IMR-90 (cell line): ENCODE results near the gene GAMT. TPM values are rescaled to one million over a fixed set of nuclear protein-coding genes. Genes with fewer than 3 reads are reported as not detected.

ENCODE experiments used
- ATAC-seq: fragments of 200-7000 bp; cut with Tn5 transposase; 2 replicates; pipeline ENCODE4 v1.9.1; 2020; ENCODE audit warnings: low read depth, mild to moderate bottlenecking, moderate library complexity
- BruUV-seq: library from RNA; stranded (reverse); fragments of 400-500 nt; replicated peaks from 2 replicates; lab custom pipeline; 2021; lab: Mats Ljungman, UMichigan
- CTCF ChIA-PET: fragments of 300-600 bp; formaldehyde crosslinking; extraction: SDS; loops from one replicate; lab custom pipeline; 2021; ENCODE audit warnings: antibody characterized with exemption; lab: Yijun Ruan, JAX
- POLR2A ChIA-PET: fragments of 300-600 bp; sonication (Branson Sonifier 250); formaldehyde crosslinking; loops from one replicate; lab custom pipeline; 2022; ENCODE audit warnings: antibody characterized with exemption; ENCODE audit not compliant: unreplicated experiment; lab: Charles Lee
- DNase-seq: peaks from one replicate; pipeline ENCODE4 v3.0.0; 2013
- H2AFZ ChIP-seq: replicated peaks from 2 replicates; pipeline ENCODE3; 2013; ENCODE audit warnings: low read length, mild to moderate bottlenecking; ENCODE audit not compliant: poor library complexity
- H2AK5ac ChIP-seq: 2 replicates; pipeline ENCODE4 v1.6.1; 2013; ENCODE audit warnings: low read depth, low read length, inconsistent platforms
- H2AK9ac ChIP-seq: replicated peaks from 2 replicates; pipeline ENCODE3; 2013; ENCODE audit warnings: mild to moderate bottlenecking, low read depth, low read length, moderate library complexity; ENCODE audit not compliant: poor library complexity
- H2BK120ac ChIP-seq: 2 replicates; pipeline ENCODE4 v1.6.1; 2013; ENCODE audit warnings: low read depth, low read length, inconsistent platforms
- H2BK15ac ChIP-seq: 3 replicates; pipeline ENCODE4 v1.6.1; 2013; ENCODE audit warnings: low read depth, low read length, inconsistent platforms
- H2BK20ac ChIP-seq: 2 replicates; pipeline ENCODE4 v1.6.1; 2013; ENCODE audit warnings: low read depth, mild to moderate bottlenecking, inconsistent platforms, low read length, moderate library complexity
- H2BK5ac ChIP-seq: 2 replicates; pipeline ENCODE4 v1.6.1; 2013; ENCODE audit warnings: mild to moderate bottlenecking, low read depth, low read length, inconsistent platforms; ENCODE audit not compliant: poor library complexity, severe bottlenecking
- H3K14ac ChIP-seq: replicated peaks from 2 replicates; pipeline ENCODE4 v1.6.1; 2013; ENCODE audit warnings: low read depth, low read length, inconsistent platforms
- H3K18ac ChIP-seq: 2 replicates; pipeline ENCODE4 v1.6.1; 2013; ENCODE audit warnings: low read depth, low read length, control low read depth
- H3K23ac ChIP-seq: 2 replicates; pipeline ENCODE4 v1.6.1; 2013; ENCODE audit warnings: low read depth, low read length, inconsistent platforms
- H3K27ac ChIP-seq: 2 replicates; pipeline ENCODE4 v1.5.1; 2013; ENCODE audit warnings: mild to moderate bottlenecking, control low read depth, low read length; ENCODE audit not compliant: insufficient read depth
- H3K27me3 ChIP-seq: 2 replicates; pipeline ENCODE4 v1.6.1; 2013; ENCODE audit warnings: low read length; ENCODE audit not compliant: control insufficient read depth, insufficient read depth
- H3K36me3 ChIP-seq: 2 replicates; pipeline ENCODE4 v1.6.1; 2013; ENCODE audit warnings: low read length, mixed read lengths; ENCODE audit not compliant: control insufficient read depth, insufficient read depth
- H3K4ac ChIP-seq: 2 replicates; pipeline ENCODE4 v1.6.1; 2013; ENCODE audit warnings: low read depth, low read length, inconsistent platforms
- H3K4me1 ChIP-seq: 2 replicates; pipeline ENCODE4 v1.6.1; 2013; ENCODE audit warnings: low read length, mixed read lengths; ENCODE audit not compliant: control insufficient read depth, insufficient read depth
- H3K4me2 ChIP-seq: 2 replicates; pipeline ENCODE4 v1.6.1; 2013; ENCODE audit warnings: low read depth, mild to moderate bottlenecking, control low read depth, low read length, moderate library complexity
- H3K4me3 ChIP-seq: 2 replicates; pipeline ENCODE4 v1.5.1; 2013; ENCODE audit warnings: low read depth, mild to moderate bottlenecking, control low read depth, low read length, moderate library complexity; ENCODE audit not compliant: insufficient read depth
- H3K56ac ChIP-seq: 2 replicates; pipeline ENCODE4 v1.6.1; 2013; ENCODE audit warnings: low read length, inconsistent platforms; ENCODE audit not compliant: insufficient read depth; ENCODE audit errors: extremely low read depth
- H3K79me1 ChIP-seq, 2 experiments: 2 replicates each; pipeline ENCODE4 v1.6.1; 2013; ENCODE audit warnings: low read length in 2 of 2, inconsistent platforms in 1 of 2, low read depth in 1 of 2
- H3K9ac ChIP-seq: 2 replicates; pipeline ENCODE4 v1.6.1; 2013; ENCODE audit warnings: low read depth, low read length, control low read depth
- H3K9me1 ChIP-seq: 2 replicates; pipeline ENCODE4 v1.6.1; 2013; ENCODE audit warnings: low read length, inconsistent platforms; ENCODE audit not compliant: insufficient read depth
- H3K9me3 ChIP-seq: 2 replicates; pipeline ENCODE4 v1.6.1; 2013; ENCODE audit warnings: low read length; ENCODE audit not compliant: control insufficient read depth, insufficient read depth
- H4K20me1 ChIP-seq: 2 replicates; pipeline ENCODE4 v1.6.1; 2013; ENCODE audit warnings: low read length, inconsistent platforms; ENCODE audit not compliant: insufficient read depth
- H4K5ac ChIP-seq: 2 replicates; pipeline ENCODE4 v1.6.1; 2013; ENCODE audit warnings: mild to moderate bottlenecking, low read depth, low read length, control low read depth
- H4K8ac ChIP-seq, 2 experiments: 2 replicates each; pipeline ENCODE4 v1.6.1; 2013; ENCODE audit warnings: low read depth in 2 of 2, low read length in 2 of 2, control low read depth in 1 of 2, inconsistent platforms in 1 of 2
- H4K91ac ChIP-seq: 2 replicates; pipeline ENCODE4 v1.6.1; 2013; ENCODE audit warnings: low read depth, low read length, inconsistent platforms; ENCODE audit not compliant: insufficient read depth
- CHD1 ChIP-seq: IDR thresholded peaks from 2 replicates; pipeline ENCODE4 v1.6.1; 2012; ENCODE audit warnings: low read depth, low read length, improper control_type of control experiment
- MAFK ChIP-seq: IDR thresholded peaks from 2 replicates; pipeline ENCODE4 v1.6.1; 2012; ENCODE audit warnings: low read depth, low read length, improper control_type of control experiment
- MAZ ChIP-seq: IDR thresholded peaks from 2 replicates; pipeline ENCODE4 v1.6.1; 2012; ENCODE audit warnings: low read depth, mild to moderate bottlenecking, low read length, improper control_type of control experiment, moderate library complexity, borderline replicate concordance
- NFE2L2 ChIP-seq: fragments of 150-350 bp; IDR thresholded peaks from 2 replicates; pipeline ENCODE4 v1.6.1; 2016; ENCODE audit warnings: low read depth, mild to moderate bottlenecking, low read length
- RAD21 ChIP-seq: IDR thresholded peaks from 2 replicates; pipeline ENCODE4 v1.6.1; 2012; ENCODE audit warnings: low read length, improper control_type of control experiment
- RCOR1 ChIP-seq: IDR thresholded peaks from 2 replicates; pipeline ENCODE4 v1.6.1; 2012; ENCODE audit warnings: mild to moderate bottlenecking, low read length, improper control_type of control experiment; ENCODE audit not compliant: insufficient replicate concordance
- RFX5 ChIP-seq: IDR thresholded peaks from 2 replicates; pipeline ENCODE4 v1.8.0; 2012; ENCODE audit warnings: low read depth, mild to moderate bottlenecking, low read length, moderate library complexity
- USF2 ChIP-seq: fragments of 150-350 bp; IDR thresholded peaks from 2 replicates; pipeline ENCODE4 v1.6.1; 2017; ENCODE audit warnings: mild to moderate bottlenecking, antibody characterized with exemption, low read length, low read depth
- WGBS, 2 experiments: methylation state at CpG; one replicate each; pipeline versions ENCODE4 v1.1.5 to v1.1.7; 2013; ENCODE audit warnings: missing lambda C conversion rate in 2 of 2; ENCODE audit not compliant: insufficient read length in 1 of 2; ENCODE audit errors: extremely low coverage in 2 of 2; 5-methylcytosine and 5-hydroxymethylcytosine counted together
- dilution Hi-C: fragments of 300-500 bp; cut with HindIII; formaldehyde crosslinking; loops from one replicate; pipeline ENCODE4 v1.14.3; 2018; ENCODE audit warnings: low sequenced_read_pairs; ENCODE audit not compliant: unreplicated experiment
- in situ Hi-C: fragments of 300-500 bp; cut with MboI; formaldehyde crosslinking; loops from 3 replicates; pipeline ENCODE4 v1.14.3; 2019; ENCODE audit warnings: low sequenced_read_pairs, inconsistent platforms, mixed read lengths
- intact Hi-C: fragments of 100-400 bp; cut with micrococcal nuclease; formaldehyde crosslinking; loops from 2 replicates; pipeline ENCODE4 v1.10.0; 2022
- polyA plus RNA-seq, 3 experiments: library from polyadenylated mRNA; depleted of rRNA; stranded (reverse); fragments of >200 nt; gene quantifications; 2 replicates each; pipeline ENCODE4 v1.2.3, GENCODE V29; 2012; ENCODE audit warnings: low replicate concordance in 1 of 3
- total RNA-seq: library from RNA; depleted of rRNA; stranded (reverse); fragments of >200 nt; gene quantifications from 2 replicates; pipeline ENCODE4 v1.2.3, GENCODE V29; 2012

Gene GAMT
- total and polyA plus RNA-seq, 2 of the 4 experiments (the other 2 are of a cell fraction), result 22.8 to 51.8 TPM

- TF ChIP-seq RCOR1 (no peak), MAZ (no peak)
Measured at GRCh38 chr19:1411255-1412191, 10.2 kb upstream of the GAMT start (continued).

GRCh38 chr19:1410789-1411188 lies 9.4 kb upstream of the GAMT start:
- H2BK5ac ChIP-seq, result no peak overlapping the region
- H3K9me1 ChIP-seq, result peaks cover 11% of the 10 kb centered on the region
- no peak overlapping the region for H3K4me3 ChIP-seq
- H3K56ac ChIP-seq, result no peak overlapping the region
- H3K9me3 ChIP-seq, result no peaks in the 10 kb centered on the region
- H4K8ac ChIP-seq, result no peak overlapping the region
- no peak overlapping the region for H3K4me2 ChIP-seq
- peaks cover 31% of the 10 kb centered on the region for H3K4me1 ChIP-seq
- peaks cover 0 to 49% of the 10 kb centered on the region in 2 experiments; a peak in 2 of 4 replicates for H3K79me1 ChIP-seq
- ChIA-PET POLR2A (no interaction called here), CTCF (no interaction called here)
- no peak overlapping the region for H4K91ac ChIP-seq
- ATAC-seq (no peak), DNase-seq (no peak)
- peaks cover 77% of the 10 kb centered on the region for H4K20me1 ChIP-seq
- H3K36me3 ChIP-seq, result peaks cover 16% of the 10 kb centered on the region; the same call in 1 of the 2 replicates
- BruUV-seq, result no TSS peak
- no peak overlapping the region for H3K23ac ChIP-seq
- no peak for TF ChIP-seq USF2
- no peak for TF ChIP-seq NFE2L2
- no peak for TF ChIP-seq RFX5
- TF ChIP-seq MAFK, result no peak
- no peak for TF ChIP-seq RAD21
- TF ChIP-seq CHD1, result no peak
- no peak overlapping the region for H2BK20ac ChIP-seq
- H2BK15ac ChIP-seq, result no peak overlapping the region
- H2AK5ac ChIP-seq, result no peak overlapping the region
- WGBS, 2 experiments, result 93% methylated on average over 5 of the region's 9 CpGs; no CpG with 5 or more reads in 1 of the 2 experiments
- H3K27me3 ChIP-seq, result no peaks in the 10 kb centered on the region
- H2AK9ac ChIP-seq, result no peak overlapping the region
- H3K9ac ChIP-seq, result no peak overlapping the region
- H2AFZ ChIP-seq, result no peak overlapping the region
- dilution Hi-C loops (no loop called here), in situ Hi-C loops (no loop called here), intact Hi-C loops (no loop called here)
- no peak overlapping the region for H3K27ac ChIP-seq
- no peak overlapping the region for H4K5ac ChIP-seq
- no peak overlapping the region for H2BK120ac ChIP-seq
- H3K14ac ChIP-seq, result no peak overlapping the region
- no peak overlapping the region for H3K4ac ChIP-seq
- H3K18ac ChIP-seq, result no peak overlapping the region
